HG02571 (cell line): ENCODE measurements around the gene DAAM2.

ENCODE experiments used
- ATAC-seq: cut with Tn5 transposase; IDR thresholded peaks from one replicate; pipeline ENCODE4 v1.9.1; 2021; ENCODE audit warnings: mild to moderate bottlenecking, moderate library complexity; ENCODE audit not compliant: unreplicated experiment

DAAM2 gene

DNA sequence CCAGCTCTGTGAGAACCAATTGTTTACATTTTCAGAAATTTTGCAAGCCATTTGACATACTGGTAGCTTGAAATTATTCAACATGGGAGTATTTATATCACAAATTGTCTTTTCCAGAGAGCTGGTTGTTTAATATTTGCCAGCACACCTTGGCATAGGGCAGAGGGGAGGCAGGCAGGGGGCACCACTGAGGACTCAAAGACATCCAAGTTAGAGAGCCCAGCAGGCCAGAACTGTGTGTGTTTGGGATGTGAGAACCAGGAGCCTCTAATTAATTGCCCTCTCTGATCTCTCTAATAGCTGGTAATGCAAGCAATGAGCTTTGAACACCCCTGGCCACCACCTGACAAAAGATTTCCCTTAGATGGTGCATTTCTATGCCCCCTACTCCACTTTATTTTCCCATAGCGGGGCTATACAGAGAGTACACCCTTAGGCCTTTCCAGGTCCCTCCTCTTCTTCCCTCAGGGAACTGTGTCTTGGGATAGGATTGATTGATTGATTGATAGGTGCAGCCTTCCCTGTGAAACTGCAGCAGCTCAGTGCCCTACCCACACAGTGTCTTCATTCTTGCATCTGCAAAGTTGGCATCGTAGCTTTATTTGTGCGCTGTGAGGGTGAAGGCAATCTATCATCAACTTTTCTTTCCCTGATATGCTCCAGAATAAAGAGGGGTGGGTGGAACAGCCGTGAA lies 112.9 kb downstream of the DAAM2 start:
- no peak for ATAC-seq

DNA sequence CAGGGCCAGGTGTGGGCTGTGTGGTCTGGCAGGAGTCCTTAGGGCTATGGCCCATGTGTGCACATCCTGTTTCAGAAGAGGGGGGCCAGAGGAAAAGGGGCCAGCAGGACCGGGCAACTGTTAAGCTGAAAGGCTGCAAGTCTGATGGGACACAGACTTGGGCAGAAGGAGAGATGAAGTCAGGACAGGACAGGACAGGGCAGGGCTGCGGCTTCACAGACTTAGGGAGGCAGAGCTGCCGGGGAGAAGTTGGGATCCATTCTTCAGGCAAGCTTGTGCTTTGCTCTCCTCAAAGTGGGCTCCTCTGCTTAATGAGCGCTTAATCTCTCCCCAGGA lies 113.4 kb downstream of the DAAM2 start:
- ATAC-seq = no peak

DNA sequence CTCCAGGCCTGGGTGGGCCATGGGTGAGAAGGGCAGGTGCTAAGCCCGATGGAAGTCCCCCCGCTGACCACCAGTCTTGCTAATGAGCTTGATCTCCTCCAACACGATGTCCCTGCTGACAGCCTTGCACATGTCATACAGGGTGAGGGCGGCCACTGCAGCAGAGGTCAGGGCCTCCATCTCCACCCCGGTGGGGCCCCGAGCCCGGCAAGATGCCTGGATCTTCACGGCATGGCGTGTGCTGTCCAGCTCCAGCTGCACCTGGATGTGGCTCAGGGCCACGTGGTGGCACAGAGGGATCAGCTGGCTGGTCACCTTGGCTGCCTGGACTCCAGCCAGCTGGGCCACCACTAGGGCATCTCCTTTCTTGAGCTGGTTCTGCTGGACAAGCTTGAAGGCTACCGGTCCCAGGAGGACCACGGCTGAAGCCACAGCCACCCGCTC lies 114.2 kb downstream of the DAAM2 start:
- no peak for ATAC-seq

DNA sequence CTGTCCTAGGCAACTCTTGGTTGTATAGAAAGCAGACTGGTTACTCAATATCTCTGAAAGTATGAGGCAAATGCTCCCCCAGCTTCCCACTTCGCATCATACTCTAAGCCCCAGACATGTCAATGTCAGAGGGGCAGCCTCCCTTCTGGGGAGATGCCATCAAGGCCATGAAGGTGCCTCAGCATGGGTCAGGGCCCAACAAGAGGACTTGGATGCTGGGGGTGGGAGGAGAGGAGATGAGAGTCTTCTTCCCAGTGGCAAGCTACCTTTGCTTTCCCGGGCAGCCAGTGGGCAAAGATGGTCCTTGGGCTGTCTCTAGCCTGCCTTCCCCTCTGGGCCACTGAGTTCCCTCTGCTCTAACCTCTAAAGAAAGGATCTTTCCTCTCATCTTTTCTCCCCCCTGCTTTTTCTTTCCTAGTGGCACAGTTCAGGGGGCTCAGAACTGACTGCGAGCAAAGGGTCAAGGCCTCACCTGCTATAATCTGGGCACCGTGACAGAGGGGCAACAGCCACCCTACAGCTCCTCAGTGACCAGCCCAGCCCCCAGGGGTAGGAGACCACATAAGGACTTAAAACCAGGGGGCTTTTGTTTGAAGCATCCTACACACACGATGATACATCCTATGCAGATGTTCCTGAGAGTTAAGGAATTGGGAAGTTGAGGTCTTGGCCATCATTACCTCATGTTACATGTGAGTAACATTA lies 115.8 kb downstream of the DAAM2 start:
- ATAC-seq = no peak

DNA sequence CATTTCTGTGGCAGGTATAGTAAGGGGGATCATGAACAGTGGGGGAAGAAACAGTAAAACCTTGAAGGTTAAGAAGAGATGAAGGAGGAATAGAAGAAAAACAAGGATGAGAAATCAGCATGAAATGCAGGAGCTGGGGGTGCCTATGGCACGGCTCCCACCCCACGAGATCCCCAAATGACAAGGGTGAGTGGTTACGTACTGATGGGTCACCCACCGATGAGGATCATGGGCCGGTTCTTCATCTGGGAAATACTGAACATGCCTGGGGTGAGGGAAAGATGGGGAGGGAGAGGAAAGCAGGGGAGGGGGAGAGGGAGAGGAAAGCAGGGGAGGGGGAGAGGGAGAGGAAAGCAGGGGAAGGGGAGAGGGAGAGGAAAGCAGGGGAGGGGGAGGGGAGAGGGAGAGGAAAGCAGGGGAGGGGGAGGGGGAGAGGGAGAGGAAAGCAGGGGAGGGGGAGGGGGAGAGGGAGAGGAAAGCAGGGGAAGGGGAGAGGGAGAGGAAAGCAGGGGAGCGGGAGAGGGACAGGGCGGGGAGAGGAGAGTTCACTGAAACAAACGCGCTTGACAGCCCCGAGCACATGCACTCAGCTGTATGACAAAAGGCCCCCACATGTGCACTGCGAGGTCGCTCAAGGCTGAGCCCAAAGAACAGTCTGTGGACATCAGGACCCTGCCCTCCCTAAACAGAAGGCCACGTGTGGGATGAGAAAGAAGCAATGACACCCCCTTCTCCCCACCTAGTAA lies 116.8 kb downstream of the DAAM2 start:
- no peak for ATAC-seq

DNA sequence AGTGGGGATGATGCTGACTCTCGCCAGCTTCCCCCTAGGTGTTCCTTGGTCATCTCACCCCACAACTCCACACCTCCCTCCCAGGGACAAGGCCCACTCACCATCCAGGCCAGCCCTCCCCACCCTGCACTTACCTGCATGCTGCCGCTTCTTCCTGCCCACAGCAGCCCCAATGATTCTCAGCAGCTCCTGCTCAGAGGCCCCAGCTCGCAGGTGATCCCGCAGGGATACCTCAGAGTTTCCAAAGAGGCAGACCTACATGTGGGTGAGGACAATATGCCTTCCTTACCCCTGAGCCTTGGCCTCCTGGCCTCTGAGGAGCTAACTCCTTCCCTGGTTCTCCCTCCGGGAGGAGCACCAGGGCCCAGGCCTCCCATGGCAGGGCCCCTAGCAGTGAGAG lies 117.5 kb downstream of the DAAM2 start:
- ATAC-seq = no peak

DNA sequence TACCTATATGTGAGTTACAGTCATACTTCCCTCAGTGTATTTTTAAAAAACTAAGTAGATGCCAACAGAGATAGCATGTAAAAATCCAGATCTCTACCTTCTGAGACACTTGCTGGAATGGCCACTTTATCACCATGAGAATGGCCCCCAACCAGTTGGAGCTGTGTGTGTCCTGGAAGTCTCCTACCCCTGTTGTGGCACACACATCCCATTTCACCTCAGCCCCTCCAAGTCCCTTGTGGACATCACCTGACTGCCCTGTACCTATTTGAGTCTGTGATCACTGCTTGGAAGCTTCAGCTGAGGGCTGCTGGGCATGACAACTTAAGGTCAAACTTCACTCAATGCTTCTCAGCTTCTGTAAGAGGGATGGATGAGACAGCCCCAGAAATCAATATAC lies 118.0 kb downstream of the DAAM2 start:
- no peak for ATAC-seq

DNA sequence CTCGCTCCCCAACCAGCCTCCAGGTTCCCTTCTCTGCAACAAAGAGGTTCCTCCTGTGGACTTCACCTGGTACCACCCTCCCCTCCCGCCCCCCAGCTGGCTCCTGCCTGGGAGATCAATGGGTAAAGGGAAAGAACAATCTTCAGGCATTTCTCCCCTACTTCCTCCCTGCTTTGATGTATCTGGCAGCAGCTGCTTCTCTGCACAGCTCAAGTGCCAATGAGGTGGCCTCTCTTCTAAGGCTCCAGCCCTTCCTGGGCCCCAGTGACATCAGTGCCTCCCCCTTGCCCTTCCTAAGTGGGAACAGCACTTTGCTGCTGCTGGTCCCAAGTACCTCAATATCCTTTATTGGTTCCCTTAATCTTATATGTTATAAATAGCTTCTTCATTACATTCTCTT lies 118.6 kb downstream of the DAAM2 start:
- ATAC-seq = no peak

DNA sequence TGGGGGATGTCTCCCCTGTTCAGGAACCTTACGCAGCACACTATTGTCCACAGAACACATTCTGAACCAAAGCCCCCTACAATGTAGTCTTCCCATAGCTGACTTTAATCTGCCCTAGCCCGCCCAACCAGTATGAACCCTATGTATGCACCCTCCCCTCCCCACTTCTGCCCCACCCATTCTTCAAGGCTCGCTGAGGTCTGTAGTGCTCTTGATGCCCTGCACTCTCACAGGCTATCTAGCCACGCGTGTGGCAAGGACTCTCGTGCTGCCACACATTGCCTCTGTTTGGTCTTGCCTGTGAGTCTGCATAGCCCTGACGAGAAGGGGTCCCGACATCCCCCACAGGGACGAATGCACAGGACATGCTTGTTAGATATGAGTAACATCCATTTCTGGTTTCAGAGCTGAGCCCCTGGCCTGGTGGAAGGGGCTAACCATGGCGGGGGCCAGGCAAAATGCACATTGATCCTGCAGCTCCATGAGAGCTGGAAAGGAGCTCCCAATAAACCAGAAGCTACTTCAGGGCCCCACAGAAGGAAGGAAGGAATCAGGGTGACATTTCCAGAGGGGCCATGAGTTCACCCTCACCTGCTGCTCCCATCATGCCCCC lies 119.4 kb downstream of the DAAM2 start:
- no peak for ATAC-seq

DNA sequence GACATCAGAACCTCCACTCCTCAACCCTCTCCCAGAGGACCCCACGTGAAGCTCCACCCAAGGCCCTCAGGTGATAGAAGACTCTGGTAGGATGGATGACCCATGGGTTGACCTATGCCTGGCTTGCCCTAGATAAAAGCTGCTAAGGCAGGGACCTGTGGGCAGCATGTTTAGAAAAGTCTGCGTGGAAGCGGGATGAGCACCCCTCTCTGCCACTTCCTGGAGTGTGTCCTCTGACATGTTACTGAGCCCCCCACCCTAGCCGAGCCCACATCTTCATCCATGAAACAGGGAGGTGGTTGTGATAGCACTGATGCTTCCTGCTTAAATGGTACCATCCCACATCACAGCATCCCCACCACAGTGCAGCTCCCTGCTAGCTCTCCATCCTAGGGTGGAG lies 120.3 kb downstream of the DAAM2 start:
- no peak for ATAC-seq

DNA sequence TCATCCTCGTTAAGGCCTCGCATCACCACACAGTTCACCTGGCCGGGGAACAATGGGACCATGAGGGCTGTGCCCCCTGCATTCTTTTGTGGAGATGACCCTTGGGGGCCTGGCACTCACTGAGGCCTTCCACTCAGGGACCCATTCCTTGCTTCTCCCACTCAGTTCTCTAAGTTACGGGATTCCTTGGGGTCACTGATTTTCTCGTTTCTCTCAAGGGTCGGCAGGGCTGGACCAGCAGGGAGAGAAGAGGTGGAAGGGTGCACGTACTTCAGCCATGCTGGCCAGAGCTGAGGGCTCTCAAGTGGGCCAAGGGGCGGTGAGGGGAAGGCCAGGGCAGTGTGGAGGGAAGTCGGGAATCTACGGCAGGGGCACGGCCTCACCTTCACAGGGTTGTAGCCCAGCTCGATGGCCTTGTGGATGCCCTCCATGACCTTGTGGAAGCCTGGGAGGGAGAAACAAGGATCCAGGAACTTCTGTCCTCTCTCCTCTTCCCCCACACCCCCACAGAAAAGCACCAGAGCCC lies 121.3 kb downstream of the DAAM2 start:
- no peak for ATAC-seq

DNA sequence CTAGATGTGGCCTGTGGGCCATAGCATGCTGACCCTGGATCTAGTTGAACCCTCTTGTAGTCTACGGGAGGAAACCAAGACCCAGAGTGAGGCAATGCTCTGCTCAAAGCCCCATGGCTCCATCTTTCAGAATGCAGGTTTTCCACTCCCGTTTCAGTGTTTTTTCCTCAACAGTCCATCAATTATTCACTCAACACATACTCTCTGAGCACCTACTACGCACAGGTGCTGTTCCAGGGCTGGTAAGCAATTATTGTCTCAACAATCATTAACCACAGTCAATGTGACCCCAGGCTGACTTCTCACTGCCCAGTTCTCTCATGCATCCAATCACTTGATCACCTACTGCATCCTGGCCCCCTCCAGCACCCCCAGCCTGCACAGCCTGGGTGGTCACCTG lies 122.1 kb downstream of the DAAM2 start:
- ATAC-seq = no peak

DNA sequence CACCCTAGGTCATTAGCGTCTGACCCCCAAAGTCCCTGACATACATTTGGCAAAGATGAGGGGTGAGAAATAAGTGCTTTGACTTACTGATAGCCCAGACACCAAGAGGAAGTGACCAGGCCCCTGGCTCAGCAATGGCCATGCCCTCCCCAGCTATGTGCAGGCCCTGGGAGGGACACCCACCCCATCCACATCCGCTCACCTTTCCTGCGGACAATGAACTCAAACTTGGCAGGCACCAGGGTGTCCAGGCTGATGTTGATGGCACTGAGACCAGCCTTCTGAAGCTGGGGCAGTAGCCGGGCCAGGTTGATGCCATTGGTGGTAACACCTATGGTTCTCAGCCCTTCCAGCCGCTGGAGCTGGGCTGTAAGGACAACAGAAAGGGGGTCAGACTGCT lies 123.7 kb downstream of the DAAM2 start:
- no peak for ATAC-seq

DNA sequence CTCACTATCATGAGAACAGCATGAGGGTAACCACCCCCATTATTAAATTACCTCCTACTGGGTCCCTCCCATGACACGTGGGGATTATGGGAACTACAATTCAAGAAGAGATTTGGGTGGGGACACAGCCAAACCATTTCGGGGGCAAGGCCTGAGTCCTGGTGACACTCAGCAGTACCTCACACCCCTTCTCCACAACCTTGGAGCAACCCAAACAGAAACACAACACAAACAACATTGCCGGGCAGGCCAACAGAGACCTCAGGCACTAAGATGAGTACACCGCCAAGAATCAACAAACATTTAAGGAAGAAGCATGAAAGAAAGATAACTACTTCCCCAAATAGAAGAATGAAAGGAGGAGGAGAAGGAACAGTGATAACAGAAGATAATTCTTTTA lies 125.2 kb downstream of the DAAM2 start:
- no peak for ATAC-seq

DNA sequence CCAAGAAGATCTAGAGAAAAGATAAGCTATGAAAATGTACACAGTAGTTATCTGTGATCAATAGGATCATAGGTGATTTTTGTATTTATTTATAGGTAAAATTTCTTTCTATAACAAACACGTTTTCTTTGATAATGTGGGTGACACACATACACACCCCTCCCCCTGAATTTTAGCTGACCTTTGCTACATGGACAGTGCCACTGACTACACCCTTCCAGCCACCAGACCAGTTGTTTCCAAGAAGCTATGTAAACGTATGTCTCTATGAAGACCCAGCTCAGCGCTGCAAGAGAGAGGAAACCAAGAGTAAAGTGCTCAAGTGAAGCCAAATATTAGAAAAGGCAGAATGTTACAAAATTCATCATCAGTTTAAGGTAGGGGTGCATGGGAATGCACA lies 125.8 kb downstream of the DAAM2 start:
- no peak for ATAC-seq

DNA sequence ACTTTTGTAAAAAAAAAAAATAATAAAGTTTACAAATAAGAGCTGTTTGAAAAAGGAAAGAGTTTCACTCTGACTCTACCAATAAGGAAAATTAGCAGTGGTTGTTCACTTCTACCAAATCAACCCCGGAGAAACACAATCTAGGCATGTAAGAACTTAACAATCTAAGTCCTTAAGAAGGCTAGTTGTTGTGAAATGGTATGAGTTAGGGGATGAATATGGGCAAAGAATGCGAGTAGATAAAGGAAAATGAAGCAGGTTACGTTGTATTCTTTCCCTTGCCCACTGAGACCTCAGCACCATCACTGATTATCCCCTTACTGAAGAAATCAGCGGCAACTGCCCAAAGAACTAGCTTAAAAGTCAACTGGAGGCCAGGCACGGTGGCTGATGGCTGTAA lies 126.7 kb downstream of the DAAM2 start:
- ATAC-seq = no peak

DNA sequence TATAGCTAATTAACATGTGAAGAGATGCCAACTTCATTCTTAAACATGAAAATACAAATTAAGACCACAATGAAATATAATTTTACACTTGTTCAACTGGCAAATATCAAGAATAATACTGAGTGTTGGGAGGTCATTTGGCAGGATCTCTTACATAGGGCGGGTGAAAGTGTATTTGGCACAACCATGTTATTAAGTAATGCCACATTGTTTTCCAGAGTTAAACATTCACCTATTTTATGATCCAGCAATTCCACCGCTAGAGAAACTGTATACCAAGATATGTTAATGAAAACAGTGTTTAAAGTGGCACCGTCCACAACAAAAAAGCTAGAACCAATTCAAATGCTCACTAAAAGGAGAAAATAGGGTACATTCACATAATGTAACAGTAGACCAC lies 128.0 kb downstream of the DAAM2 start:
- ATAC-seq = no peak

DNA sequence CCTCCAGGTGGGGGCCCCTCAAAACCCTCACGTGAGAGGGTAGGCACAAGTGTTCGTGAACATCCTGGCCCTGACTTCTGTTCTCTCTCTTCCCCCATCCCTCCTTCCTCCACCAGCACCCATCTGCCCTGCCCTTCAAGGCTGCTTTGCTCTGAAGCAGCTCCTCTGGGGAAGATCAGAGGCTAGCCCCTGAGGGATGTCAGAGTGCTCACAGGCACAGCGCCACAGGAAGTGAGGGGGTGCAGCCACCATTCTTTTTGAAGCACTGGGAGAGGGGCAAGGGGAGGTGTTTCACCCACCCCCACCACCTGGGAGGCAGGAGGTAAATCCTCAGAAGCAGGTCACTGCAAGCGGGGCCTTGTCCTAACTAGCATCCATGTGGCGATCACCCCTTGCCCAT lies 130.6 kb downstream of the DAAM2 start:
- no peak for ATAC-seq

DNA sequence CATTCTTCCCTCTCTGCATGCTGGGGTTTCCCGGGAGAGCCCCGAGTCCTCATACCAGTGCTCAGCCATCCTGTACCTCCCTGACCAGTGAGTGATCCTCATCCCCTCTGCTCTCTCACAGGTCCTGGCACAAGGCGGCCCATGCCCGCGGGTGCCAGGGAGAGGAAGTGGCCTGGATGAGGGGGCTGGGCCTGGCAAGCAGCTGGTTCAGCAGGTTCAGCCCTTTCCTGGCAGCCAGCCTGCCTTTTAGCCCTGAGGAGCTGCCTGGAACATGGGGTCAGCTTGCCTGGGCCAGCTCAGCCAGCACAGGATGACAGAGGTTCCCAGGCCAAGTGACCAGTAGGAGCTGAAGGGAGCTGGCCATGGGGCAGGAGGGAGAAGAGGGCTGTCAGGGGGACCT lies 131.2 kb downstream of the DAAM2 start:
- no peak for ATAC-seq

DNA sequence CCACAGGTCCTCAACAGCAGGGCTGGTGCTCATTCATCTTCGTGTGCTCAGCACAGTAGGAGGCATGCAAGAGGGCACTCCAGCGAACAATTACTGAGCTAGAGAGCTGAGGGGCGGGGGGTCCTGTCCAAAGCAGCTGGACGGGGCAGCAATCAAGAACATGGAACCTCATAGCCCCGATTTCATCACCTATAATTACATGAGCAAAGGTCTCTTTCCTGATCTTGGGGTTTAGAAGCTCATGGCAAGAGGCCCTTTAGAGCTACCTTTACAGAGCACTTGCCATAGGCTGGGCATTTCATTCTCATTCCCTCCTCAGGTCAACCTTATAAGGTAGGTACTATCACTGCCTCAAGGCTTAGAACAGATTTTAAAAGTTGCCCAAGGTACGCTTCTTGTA lies 131.7 kb downstream of the DAAM2 start:
- no peak for ATAC-seq

DNA sequence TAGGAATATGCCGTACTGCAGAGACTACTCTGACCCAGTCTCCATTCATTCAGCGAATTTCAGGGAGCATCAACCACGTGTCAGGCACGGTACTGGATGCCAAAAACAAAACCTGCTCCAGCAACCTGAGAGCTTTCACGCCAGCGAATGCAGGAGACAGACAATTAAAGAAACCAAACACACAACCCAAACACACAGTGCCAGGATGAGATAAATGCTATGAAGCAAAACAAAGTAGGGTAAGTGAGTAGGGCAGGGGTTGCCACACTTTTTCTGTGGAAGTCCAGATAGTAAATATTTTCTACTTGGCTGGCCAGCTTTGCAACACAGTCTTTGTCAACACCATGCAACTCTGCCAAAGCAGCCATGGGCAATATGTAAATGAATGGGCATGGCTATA lies 132.1 kb downstream of the DAAM2 start:
- no peak for ATAC-seq
